GM21723 (cell line): ENCODE data around the gene COL2A1.
"Not testable (repeated sequence)": the region's sequence is repeated elsewhere in the genome, so short reads cannot be mapped to it uniquely, and the experiment has no call there.

ENCODE experiments used
- ATAC-seq: cut with Tn5 transposase; IDR thresholded peaks from one replicate; pipeline ENCODE4 v1.9.1; 2021; ENCODE audit warnings: mild to moderate bottlenecking, moderate library complexity; ENCODE audit not compliant: unreplicated experiment

The COL2A1 gene

DNA sequence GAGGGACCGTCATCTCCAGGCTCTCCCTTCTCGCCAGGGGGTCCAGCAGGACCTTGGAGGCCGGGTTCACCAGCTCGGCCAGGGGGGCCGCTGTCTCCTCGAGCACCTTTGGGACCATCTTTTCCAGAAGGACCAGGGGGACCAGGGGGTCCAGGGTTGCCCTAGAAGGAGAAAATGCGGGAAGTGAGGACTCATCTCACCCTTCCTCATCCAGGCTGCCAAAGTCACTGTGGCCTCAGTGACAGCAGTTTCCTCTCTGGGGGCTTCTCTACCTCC is 25.7 kb downstream of the COL2A1 start:
- ATAC-seq: no peak

GRCh38 chr12:47977772-47978597 is 26.3 kb downstream of the COL2A1 start:
- no peak for ATAC-seq

GRCh38 chr12:47977046-47977771 is 27.1 kb downstream of the COL2A1 start:
- ATAC-seq: no peak

DNA sequence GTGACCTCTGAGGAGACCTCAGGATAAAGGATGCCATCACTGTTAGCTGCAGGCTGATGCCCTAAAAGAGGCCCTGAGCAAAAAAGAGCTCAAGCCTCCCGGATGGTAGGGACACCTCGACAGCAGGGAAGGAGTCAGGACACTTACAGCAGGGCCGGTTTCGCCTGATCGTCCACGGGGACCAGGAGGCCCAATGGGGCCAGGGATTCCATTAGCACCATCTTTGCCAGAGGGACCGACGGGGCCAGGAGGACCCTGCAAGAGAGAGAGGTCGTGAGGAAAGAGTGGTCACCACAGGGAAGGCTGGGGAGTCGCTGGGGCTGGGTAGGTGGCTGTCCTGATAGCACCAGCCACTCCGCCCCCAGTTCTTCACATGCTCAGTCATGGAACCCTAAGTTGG is 28.5 kb downstream of the COL2A1 start:
- ATAC-seq: no peak

GRCh38 chr12:47975036-47975620 is 29.1 kb downstream of the COL2A1 start:
- ATAC-seq: no peak

GRCh38 chr12:47973870-47974269 is 30.4 kb downstream of the COL2A1 start:
- no peak for ATAC-seq

DNA sequence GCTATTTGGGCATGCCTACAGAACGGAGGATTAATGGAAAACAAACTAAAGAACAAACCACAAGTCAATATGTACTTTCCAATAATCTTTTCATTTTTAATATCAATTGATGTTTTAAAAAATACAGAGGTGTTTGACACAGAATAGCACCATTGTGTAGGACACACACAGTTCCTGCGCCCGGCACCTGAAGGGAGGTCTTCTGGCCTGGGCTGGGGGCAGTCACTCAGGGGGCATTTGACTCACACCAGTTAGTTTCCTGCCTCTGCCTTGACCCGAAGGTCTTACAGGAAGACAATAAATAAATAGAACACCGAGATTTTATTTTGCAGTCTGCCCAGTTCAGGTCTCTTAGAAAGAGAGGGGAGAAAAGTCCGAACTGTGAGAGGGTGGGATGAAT is 31.4 kb downstream of the COL2A1 start:
- no peak for ATAC-seq

GRCh38 chr12:47970843-47971242 is 33.4 kb downstream of the COL2A1 start:
- ATAC-seq: no peak

DNA sequence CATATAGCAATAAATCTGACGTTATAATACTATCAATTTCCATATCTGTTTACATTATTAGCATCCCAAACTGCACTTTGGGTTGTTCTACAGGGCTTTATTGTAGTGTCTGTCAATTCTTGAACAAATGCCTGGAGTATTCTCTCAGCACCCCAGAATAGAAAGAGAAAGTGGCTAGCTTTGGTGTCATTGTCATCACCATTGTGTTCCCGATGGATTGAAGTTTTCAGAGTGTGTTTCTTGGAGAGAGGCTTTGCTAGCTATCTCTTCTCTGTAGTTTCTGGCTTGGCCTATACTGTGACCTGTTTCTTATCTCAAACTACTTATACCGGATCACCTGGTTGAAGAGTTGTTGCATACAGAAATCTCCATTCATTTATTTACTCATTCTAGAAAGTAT is 34.4 kb downstream of the COL2A1 start:
- ATAC-seq: no peak

- no peak for ATAC-seq
Measured at GRCh38 chr12:47967461-47968321, 36.6 kb downstream of the COL2A1 start.

DNA sequence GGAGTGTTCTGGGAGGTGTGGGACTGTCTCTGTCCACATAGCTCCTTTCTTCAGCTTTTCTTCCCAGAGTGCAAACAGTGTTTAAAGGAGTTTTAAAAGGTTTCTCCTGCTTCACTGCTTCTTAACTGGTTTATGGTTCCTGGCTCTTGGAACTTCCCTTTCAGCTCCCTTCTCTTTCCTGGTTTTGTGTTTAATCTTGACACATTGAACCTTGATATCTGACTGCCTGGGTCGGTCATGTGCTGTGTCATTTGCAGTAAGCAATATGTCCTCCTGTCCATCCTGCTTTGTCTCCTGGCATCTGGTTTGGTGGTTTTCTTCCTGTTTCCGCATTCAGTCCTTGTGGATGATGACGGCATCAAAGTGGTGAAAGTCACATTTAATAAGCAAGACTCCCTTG is 38.7 kb downstream of the COL2A1 start:
- ATAC-seq: no peak

- peak; percentile 7 for ATAC-seq
Measured at GRCh38 chr12:47964106-47964728, 40.1 kb downstream of the COL2A1 start.

GRCh38 chr12:47963340-47964040 is 40.8 kb downstream of the COL2A1 start, which contains the start of gene TMEM106C:
TMEM106C (plus strand) TSS chr12:47963596; CDS start chr12:47964237, 641 bp downstream.
- ATAC-seq: peak; percentile 90

DNA sequence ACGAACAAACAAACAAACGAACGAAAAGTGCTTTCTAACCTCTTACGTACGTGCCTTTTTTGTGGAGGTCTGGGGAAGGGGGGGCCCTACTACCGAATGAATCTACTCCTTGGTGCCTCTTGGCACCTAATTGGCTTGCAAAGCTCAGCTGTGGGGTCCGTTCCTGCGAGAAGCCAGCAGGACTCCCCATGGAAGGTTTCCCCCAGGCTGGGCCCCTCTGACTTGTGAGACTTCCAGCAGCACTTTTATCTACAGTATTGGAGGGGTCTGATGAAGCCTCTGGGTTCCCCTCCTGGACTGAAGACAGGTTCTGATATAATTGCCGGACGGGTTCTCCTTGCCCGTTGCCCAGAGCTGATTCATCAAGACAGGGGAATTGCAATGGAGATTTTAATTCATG is 42.1 kb downstream of the COL2A1 start:
- no peak for ATAC-seq

- not testable (repeated sequence) for ATAC-seq
Measured at GRCh38 chr12:47957671-47958070, 46.6 kb downstream of the COL2A1 start.

- no peak for ATAC-seq
Measured at GRCh38 chr12:47955059-47955458, 49.2 kb downstream of the COL2A1 start.

- no peak for ATAC-seq
Measured at GRCh38 chr12:47954467-47955045, 49.7 kb downstream of the COL2A1 start.

- no peak for ATAC-seq
Measured at GRCh38 chr12:47954058-47954457, 50.2 kb downstream of the COL2A1 start.

- ATAC-seq: no peak
Measured at GRCh38 chr12:47950856-47951468, 53.3 kb downstream of the COL2A1 start.
